Dendritic cell treated with granulocyte-macrophage colony-stimulating factor and Interleukin-4, amounts not matched to agents 40 ng/mL and 50 ng/mL, for 4 days (primary cell): ENCODE results near the gene JAK3.
"Not testable (repeated sequence)": the region's sequence is repeated elsewhere in the genome, so short reads cannot be mapped to it uniquely, and the experiment has no call there.

Source experiments
- H3K27ac Mint-ChIP-seq: one replicate; pipeline ENCODE4 v1.8.0; 2022; ENCODE audit warnings: mild to moderate bottlenecking, mixed read lengths
- H3K27me3 Mint-ChIP-seq: one replicate; pipeline ENCODE4 v1.8.0; 2022; ENCODE audit warnings: mild to moderate bottlenecking, mixed read lengths
- H3K36me3 Mint-ChIP-seq: one replicate; pipeline ENCODE4 v1.8.0; 2022; ENCODE audit warnings: low read depth, mixed read lengths
- H3K4me1 Mint-ChIP-seq: one replicate; pipeline ENCODE4 v1.8.0; 2022; ENCODE audit warnings: low read depth, mixed read lengths
- H3K4me3 Mint-ChIP-seq: one replicate; pipeline ENCODE4 v1.8.0; 2022; ENCODE audit warnings: mild to moderate bottlenecking, moderate library complexity, mixed read lengths
- H3K9me3 Mint-ChIP-seq: one replicate; pipeline ENCODE4 v1.8.0; 2022; ENCODE audit warnings: mixed read lengths
- intact Hi-C: fragments of 100-400 bp; cut with micrococcal nuclease; formaldehyde crosslinking; loops from one replicate; pipeline ENCODE4 v1.15.0; 2022

JAK3 gene

DNA sequence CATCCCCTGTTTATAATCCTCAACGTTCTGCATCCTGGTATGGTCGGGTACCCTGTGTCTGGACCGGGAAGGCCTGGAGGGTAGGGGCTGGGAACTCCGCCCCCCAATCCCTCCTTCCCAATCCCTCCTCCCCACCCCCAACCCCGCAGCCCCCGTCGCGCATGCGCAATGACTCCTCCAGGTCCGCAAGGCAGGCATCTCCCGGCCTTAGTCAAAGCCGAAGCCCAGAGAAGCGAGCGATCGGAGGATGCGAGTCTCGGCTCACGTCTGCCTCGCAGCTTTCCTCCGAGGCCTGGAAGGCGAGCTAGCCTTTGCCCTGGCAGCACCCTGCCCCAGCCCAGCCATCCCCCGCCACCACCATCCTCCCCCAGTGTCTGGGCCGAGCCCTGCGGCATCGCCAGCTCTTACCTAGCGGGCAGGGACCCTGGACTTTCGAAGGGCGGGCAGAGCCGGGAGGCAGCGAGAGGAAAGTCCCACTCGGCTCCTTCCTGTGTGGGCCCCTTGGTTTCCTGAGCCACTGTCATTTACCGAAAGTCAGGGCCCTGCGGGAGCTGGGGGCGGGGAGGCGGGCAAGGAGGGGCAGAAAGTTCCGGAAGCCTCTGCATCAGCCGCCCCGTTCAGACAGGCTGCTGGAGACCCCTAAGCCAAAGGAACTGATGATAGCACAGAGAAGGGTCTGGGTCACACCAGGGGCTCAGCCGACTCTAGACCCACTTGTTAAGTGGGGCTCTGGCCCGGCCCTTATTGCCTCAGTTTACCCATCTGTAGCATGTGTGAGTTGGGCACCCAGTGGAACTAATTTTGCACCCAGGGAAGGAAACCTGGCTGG lies at the start of gene JAK3:
JAK3 (minus strand) TSS at position 445 of the 829 bp plus-strand sequence. CDS start 3,565 bp downstream, outside the sequence.
- Mint-ChIP-seq H3K4me1 (peaks cover 75% of the 10 kb centered on the region), H3K27me3 (no peaks in the 10 kb centered on the region), H3K27ac (peak within 1 kb of the TSS; percentile 95), H3K9me3 (no peaks in the 10 kb centered on the region), H3K36me3 (peaks cover 11% of the 10 kb centered on the region), H3K4me3 (peak within 1 kb of the TSS; percentile 72)
- intact Hi-C loops, result no loop called here

DNA sequence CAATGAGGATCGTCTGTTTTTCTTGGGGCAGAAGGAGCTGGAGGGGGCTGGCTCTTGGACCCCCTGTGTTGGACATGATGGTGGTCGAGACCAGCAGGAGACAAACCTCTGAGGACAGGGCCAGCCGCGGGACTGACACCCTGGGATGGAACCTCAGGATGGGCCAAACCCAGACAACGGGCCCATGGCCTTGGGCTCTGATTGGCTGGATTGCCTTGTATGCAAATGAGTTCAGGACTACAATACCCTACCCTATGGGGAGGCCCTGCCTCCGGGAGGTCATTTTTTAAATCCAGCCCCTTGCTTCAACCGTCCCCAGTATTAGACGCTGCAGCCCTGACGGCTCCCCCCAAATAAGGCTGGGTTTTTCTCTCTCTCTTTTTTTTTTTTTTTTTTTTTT lies 46.0 kb upstream of the JAK3 start:
- intact Hi-C loops, result no loop called here
- Mint-ChIP-seq H3K36me3 (no peaks in the 10 kb centered on the region), H3K4me3 (no peak overlapping the region), H3K9me3 (no peaks in the 10 kb centered on the region), H3K27me3 (peaks cover 7% of the 10 kb centered on the region), H3K27ac (no peak overlapping the region), H3K4me1 (no peaks in the 10 kb centered on the region)

DNA sequence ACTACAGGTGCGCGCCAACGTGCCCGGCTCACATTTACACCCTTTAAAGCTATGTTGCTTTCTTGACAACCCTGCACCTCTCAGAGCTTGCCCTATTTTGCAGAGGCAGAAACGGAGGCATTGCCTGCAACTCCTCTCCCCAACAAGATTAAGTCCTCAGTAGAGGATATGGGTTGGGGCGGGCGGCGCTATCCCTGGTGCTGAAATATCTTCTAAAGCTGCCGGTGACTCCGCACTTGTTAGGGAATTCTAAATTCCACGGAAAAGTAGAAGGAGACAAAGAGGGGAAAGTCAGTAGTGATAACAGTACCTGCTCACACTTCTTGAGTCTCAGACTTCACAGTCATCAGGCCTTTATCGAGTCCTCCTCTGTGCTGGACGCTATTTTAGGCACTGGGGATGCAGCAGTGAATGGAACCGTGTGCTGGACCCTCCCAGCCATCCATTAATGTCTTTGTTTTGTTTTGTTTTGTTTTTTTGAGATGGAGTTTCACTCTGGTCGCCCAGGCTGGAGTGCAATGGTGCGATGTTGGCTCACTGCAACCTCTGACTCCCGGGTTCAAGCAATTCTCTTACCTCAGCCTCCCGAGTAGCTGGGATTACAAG lies 41.9 kb upstream of the JAK3 start:
- Mint-ChIP-seq H3K27ac (no peak overlapping the region), H3K4me3 (no peak overlapping the region), H3K27me3 (peaks cover 5% of the 10 kb centered on the region), H3K4me1 (no peaks in the 10 kb centered on the region), H3K9me3 (no peaks in the 10 kb centered on the region), H3K36me3 (no peaks in the 10 kb centered on the region)
- intact Hi-C loops, result no loop called here

DNA sequence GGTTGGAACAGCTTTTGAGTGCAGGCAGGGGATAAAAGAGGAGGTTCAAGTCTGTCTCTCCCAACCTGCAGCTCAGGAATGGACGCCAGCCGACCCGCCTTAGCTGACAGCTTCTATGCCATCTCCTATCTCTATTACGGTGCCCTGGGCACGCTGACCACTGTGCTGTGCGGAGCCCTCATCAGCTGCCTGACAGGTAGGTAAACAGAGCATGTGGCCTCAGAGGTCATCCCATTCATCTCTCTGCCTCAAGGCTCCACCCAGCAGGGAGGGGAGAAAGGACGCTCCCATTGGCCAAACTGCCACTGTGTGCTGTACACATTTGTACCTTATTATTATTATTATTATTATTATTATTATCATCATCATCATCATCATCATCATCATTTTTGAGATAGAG lies 40.5 kb upstream of the JAK3 start:
- Mint-ChIP-seq H3K4me3 (no peak overlapping the region), H3K27me3 (peaks cover 5% of the 10 kb centered on the region)
- intact Hi-C loops, result no loop called here

DNA sequence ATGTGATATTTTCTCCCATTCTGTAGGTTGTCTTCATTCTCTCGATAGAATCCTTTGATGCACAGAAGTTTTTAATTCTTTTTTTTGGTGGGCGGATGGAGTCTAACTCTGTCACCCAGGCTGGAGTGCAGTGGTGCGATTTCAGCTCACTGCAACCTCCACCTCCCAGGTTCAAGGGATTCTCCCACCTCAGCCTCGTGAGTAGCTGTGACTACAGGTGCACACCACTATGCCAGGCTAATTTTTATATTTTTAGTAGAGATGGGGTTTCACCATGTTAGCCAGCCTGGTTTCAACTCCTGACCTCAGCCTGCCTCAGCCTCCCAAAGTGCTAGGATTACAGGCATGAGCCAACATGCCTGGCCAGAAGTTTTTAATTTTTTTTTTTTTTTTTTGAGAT lies 39.4 kb upstream of the JAK3 start:
- H3K9me3 Mint-ChIP-seq, H3K27ac Mint-ChIP-seq, intact Hi-C loops, H3K4me1 Mint-ChIP-seq, H3K36me3 Mint-ChIP-seq, H3K4me3 Mint-ChIP-seq, H3K27me3 Mint-ChIP-seq: not testable (repeated sequence)

More for the DNA sequence above, 40.5 kb upstream of the JAK3 start:
- H3K4me1 Mint-ChIP-seq, result no peaks in the 10 kb centered on the region
- H3K9me3 Mint-ChIP-seq, result no peaks in the 10 kb centered on the region
- H3K36me3 Mint-ChIP-seq, result no peaks in the 10 kb centered on the region
- no peak overlapping the region for H3K27ac Mint-ChIP-seq

DNA sequence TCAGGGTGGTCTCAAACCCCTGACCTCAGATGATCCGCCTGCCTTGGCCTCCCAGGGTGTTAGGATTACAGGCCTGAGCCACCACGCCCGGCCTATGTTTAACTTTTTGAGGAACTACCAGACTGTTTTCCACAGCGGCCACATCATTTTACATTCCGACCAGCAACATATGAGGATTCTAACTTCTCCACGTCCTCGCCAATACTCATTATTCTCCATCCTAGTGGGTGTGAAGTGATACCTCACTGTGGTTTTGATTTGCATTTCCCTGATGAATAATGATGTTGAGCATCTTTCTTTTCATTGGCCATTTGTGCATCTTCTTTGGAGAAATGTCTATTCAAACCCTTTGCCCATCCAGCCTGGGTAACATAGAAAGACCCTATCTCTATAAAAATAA lies 38.7 kb upstream of the JAK3 start:
- Mint-ChIP-seq H3K27me3 (peaks cover 5% of the 10 kb centered on the region), H3K4me1 (no peaks in the 10 kb centered on the region), H3K9me3 (no peaks in the 10 kb centered on the region), H3K4me3 (no peak overlapping the region), H3K27ac (no peak overlapping the region), H3K36me3 (no peaks in the 10 kb centered on the region)
- intact Hi-C loops, result no loop called here

DNA sequence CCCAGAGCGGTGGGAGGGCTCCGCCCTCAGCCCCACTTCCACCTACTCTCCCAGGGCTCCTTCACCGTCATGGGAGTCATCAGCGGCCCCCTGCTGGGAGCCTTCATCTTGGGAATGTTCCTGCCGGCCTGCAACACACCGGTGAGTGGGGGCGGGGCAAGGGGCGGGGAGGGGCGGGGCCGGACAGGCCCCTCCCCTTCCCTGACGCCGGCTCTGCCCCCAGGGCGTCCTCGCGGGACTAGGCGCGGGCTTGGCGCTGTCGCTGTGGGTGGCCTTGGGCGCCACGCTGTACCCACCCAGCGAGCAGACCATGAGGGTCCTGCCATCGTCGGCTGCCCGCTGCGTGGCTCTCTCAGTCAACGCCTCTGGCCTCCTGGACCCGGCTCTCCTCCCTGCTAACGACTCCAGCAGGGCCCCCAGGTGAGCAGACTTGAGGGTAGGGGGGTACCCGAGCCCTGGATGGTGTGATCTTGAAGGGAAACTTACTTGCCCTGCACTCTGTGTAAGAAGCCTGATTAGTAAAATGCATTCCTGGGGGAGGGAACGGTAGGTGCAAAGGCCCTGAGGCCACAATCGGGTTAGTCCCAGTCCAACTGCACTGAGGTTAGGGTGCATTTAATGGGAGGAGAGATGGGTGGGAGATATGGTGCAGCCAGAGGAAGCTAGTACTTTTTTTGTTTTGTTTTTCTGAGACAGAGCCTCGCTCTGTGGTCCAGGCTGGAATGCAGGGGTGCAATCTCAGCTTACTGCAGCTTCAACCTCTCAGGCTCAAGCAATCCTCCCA lies 36.0 kb upstream of the JAK3 start:
- H3K4me3 Mint-ChIP-seq, result no peak overlapping the region
- no peaks in the 10 kb centered on the region for H3K4me1 Mint-ChIP-seq

DNA sequence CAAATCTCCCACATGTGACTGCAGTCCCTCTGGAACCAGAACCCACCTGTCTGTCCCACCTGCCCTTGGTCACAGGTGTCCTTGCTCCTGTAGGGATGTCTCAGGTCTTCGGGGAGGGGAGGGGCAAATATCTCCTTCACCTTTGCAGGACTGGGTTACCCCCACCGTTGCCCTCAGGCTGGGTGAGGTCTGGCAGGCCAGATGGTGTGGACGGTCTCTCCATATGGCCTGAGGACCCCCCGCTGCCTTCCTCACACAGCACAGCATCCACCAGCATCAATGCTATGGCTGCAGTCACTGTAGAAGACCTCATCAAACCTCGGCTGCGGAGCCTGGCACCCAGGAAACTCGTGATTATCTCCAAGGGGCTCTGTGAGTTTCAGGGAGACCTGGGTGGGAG lies 33.9 kb upstream of the JAK3 start:
- intact Hi-C loops, result no loop called here
- Mint-ChIP-seq H3K36me3 (no peaks in the 10 kb centered on the region), H3K27me3 (peaks cover 8% of the 10 kb centered on the region), H3K9me3 (no peaks in the 10 kb centered on the region), H3K4me1 (no peaks in the 10 kb centered on the region), H3K27ac (no peak overlapping the region), H3K4me3 (no peak overlapping the region)

More for the DNA sequence above, 36.0 kb upstream of the JAK3 start:
- intact Hi-C loops, result no loop called here
- Mint-ChIP-seq H3K9me3 (no peaks in the 10 kb centered on the region), H3K27me3 (peaks cover 7% of the 10 kb centered on the region), H3K27ac (no peak overlapping the region), H3K36me3 (no peaks in the 10 kb centered on the region)

DNA sequence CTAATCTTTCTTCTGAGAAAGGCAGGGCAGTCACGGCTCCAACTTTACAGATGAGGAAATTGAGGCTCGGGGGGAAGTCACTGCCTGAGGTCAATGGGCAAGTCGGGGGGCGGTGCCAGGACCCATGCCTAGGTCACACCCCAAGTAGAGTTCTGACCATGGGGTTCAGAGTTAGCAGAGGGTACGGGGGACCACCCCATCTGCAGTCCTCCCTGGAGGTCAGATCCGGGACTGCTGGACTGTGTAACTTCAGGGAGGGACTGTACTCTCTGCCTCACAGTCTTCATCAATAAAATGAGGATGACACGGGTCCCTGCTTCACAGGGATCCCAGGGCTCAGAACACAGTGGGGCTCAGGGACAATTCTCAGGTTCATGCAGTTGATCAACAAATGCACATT lies 31.7 kb upstream of the JAK3 start:
- H3K36me3 Mint-ChIP-seq, result no peaks in the 10 kb centered on the region
- H3K9me3 Mint-ChIP-seq, result no peaks in the 10 kb centered on the region
- H3K27me3 Mint-ChIP-seq, result peaks cover 20% of the 10 kb centered on the region
- no peak overlapping the region for H3K4me3 Mint-ChIP-seq
- intact Hi-C loops, result loop anchor here (10.0 kb wide), 1 partner anchor 95 kb away; no protein-coding TSS in a partner anchor
- no peak overlapping the region for H3K27ac Mint-ChIP-seq
- no peaks in the 10 kb centered on the region for H3K4me1 Mint-ChIP-seq

DNA sequence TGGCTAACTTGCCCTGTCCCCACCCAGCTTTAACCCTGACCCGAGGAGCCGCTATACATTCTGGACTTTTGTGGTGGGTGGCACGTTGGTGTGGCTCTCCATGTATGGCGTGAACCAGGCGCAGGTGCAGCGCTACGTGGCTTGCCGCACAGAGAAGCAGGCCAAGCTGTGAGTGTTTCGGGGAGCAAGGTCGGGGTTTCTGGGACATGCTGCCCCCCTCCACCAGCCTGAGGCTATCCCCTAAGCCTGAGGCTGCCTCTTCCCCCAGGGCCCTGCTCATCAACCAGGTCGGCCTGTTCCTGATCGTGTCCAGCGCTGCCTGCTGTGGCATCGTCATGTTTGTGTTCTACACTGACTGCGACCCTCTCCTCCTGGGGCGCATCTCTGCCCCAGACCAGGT lies 29.9 kb upstream of the JAK3 start:
- Mint-ChIP-seq H3K27ac (no peak overlapping the region), H3K9me3 (no peaks in the 10 kb centered on the region), H3K4me1 (peaks cover 11% of the 10 kb centered on the region), H3K36me3 (no peaks in the 10 kb centered on the region), H3K4me3 (no peak overlapping the region), H3K27me3 (peaks cover 37% of the 10 kb centered on the region)
- intact Hi-C loops, result loop anchor here (10.0 kb wide), 1 partner anchor 97 kb away; no protein-coding TSS in a partner anchor

DNA sequence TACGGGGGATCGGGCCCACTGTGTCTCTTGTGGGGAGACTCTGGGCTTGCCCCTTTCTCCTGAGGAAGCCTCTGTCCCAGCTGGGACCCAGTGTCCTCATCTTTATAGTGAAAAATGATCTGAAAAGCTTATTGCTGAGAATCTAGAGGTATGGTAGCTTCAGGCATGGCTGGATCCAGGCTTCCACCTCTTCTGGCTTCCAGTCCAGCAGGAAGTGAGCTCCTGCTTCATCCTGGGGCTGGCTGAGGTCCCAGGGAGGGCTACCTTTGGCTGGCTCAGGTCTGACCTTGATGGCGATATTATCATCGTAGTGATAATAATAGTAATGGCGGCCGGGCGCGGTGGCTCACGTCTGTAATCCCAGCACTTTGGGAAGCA lies 27.0 kb upstream of the JAK3 start:
- Mint-ChIP-seq H3K36me3 (no peaks in the 10 kb centered on the region), H3K4me3 (no peak overlapping the region), H3K27ac (no peak overlapping the region), H3K27me3 (peaks cover 62% of the 10 kb centered on the region), H3K4me1 (peaks cover 23% of the 10 kb centered on the region), H3K9me3 (no peaks in the 10 kb centered on the region)
- intact Hi-C loops, result loop anchor here (10.0 kb wide), 1 partner anchor 100 kb away; no protein-coding TSS in a partner anchor

DNA sequence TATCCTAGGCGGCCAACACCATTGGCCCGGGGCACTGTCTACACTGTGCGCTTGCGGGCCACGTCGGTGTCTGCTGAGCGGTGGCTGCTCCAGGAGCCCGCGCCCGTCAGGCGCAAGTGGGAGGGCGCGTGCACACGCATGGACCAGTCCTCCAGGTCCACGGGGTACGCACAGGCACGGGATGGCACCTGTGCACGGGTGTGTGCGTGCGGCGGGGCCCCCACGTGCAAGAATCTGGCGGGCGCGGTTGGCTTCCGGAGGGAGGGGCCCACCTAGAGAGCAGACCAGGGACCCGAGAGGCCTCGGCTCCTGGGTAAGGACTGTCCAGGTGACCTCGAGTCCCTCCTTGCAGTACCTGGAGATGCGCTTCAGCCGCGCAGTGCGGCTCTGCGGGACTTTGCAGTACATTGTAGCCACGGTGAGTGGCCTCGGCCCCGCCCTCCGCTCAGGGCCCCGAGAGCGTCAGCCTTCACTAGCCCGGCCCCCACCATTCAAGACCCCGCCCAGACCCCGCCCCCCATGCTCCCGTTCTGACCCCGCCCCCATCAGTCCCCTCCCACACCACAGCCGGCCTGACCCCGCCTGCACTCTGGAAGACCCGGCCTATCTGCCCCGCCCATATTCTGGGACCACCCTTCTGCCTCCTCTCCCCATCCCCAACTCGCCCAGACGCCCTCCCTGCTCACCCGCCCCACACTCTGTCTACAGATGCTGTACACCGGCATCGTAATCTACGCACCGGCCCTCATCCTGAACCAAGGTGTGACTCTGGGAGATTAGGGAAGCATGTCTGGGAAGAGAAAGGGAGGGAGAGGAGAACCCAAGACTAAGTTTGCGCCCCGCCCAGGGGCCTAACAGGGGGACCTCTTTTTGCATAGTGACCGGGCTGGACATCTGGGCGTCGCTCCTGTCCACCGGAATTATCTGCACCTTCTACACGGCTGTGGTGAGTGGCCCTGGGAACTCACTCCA lies 26.3 kb upstream of the JAK3 start:
- intact Hi-C loops, result loop anchor here (10.0 kb wide), 1 partner anchor 101 kb away; no protein-coding TSS in a partner anchor
- H3K27ac Mint-ChIP-seq, result no peak overlapping the region
- H3K9me3 Mint-ChIP-seq, result no peaks in the 10 kb centered on the region
- peaks cover 23% of the 10 kb centered on the region for H3K4me1 Mint-ChIP-seq
- H3K4me3 Mint-ChIP-seq, result peak overlapping the region; percentile 33
- peaks cover 59% of the 10 kb centered on the region for H3K27me3 Mint-ChIP-seq
- no peaks in the 10 kb centered on the region for H3K36me3 Mint-ChIP-seq
